ENCODE measurements around the gene MRPS5. TPM values are rescaled to one million over a fixed set of nuclear protein-coding genes. Genes with fewer than 3 reads are reported as not detected.
"Not testable (repeated sequence)": the region's sequence is repeated elsewhere in the genome, so short reads cannot be mapped to it uniquely, and the experiment has no call there.

The MRPS5 gene
- total RNA-seq, 2 experiments from 2014 or later: 93.0 to 96.1 TPM

- ChIA-PET CTCF (interaction anchor here (0.7 kb wide), 1 partner anchor 21 kb away, joined by 3 read pairs; no protein-coding TSS in a partner anchor), POLR2A (interaction anchor here (0.6 kb wide), 2 partner anchors 59 to 75 kb away, joined by 3 read pairs; no protein-coding TSS in a partner anchor)
- peaks cover 21% of the 10 kb centered on the region for H3K4me1 Mint-ChIP-seq (ENCODE audit: low read depth)
Observed at GRCh38 chr2:95099910-95100309, 21.7 kb downstream of the MRPS5 start.

GRCh38 chr2:95098273-95098672 lies 23.3 kb downstream of the MRPS5 start:
- H3K9me3 Mint-ChIP-seq; CTCF ChIA-PET; POLR2A ChIA-PET; H3K27ac Mint-ChIP-seq; H3K4me3 Mint-ChIP-seq; intact Hi-C loops (cut with micrococcal nuclease); DNase-seq; ATAC-seq; H3K27me3 Mint-ChIP-seq: not testable (repeated sequence)
- Mint-ChIP-seq H3K36me3 (ENCODE audit: low read depth) (peaks cover 77% of the 10 kb centered on the region), H3K4me1 (ENCODE audit: low read depth) (peaks cover 30% of the 10 kb centered on the region)

More at GRCh38 chr2:95099910-95100309, 21.7 kb downstream of the MRPS5 start:
- DNase-seq (no peak), ATAC-seq (no peak)
- no peaks in the 10 kb centered on the region for H3K9me3 Mint-ChIP-seq
- intact Hi-C loops (cut with micrococcal nuclease): no loop called here
- H3K4me3 Mint-ChIP-seq: no peak overlapping the region
- no peaks in the 10 kb centered on the region for H3K27me3 Mint-ChIP-seq
- peak overlapping the region; percentile 42 for H3K27ac Mint-ChIP-seq
- H3K36me3 Mint-ChIP-seq (ENCODE audit: low read depth): peaks cover 69% of the 10 kb centered on the region
- TF ChIP-seq CTCF (IDR thresholded peaks at IDR 0.05): no peak

GRCh38 chr2:95091885-95092555 lies 29.6 kb downstream of the MRPS5 start:
- CTCF ChIA-PET: interaction anchor here (1.0 to 3.9 kb wide), 3 partner anchors 13 to 70 kb away, joined by 3 to 18 read pairs (median 12); no protein-coding TSS in a partner anchor
- Mint-ChIP-seq H3K27me3 (no peaks in the 10 kb centered on the region), H3K4me1 (ENCODE audit: low read depth) (peaks cover 27% of the 10 kb centered on the region), H3K27ac (no peak overlapping the region), H3K36me3 (ENCODE audit: low read depth) (peaks cover 56% of the 10 kb centered on the region), H3K4me3 (no peak overlapping the region), H3K9me3 (no peaks in the 10 kb centered on the region)
- POLR2A ChIA-PET: interaction anchor here (0.8 kb wide), 1 partner anchor 9 kb away, joined by 5 read pairs; no protein-coding TSS in a partner anchor
- ATAC-seq: no peak
- DNase-seq: no peak
- intact Hi-C loops (cut with micrococcal nuclease): no loop called here
- TF ChIP-seq CTCF (IDR thresholded peaks at IDR 0.05): no peak

- DNase-seq: no peak
Observed at GRCh38 chr2:95087379-95087778, 34.2 kb downstream of the MRPS5 start.

GRCh38 chr2:95086017-95086416 lies 35.6 kb downstream of the MRPS5 start:
- intact Hi-C loops (cut with micrococcal nuclease): no loop called here

More at GRCh38 chr2:95087379-95087778, 34.2 kb downstream of the MRPS5 start:
- peaks cover 37% of the 10 kb centered on the region for H3K36me3 Mint-ChIP-seq (ENCODE audit: low read depth)
- no peaks in the 10 kb centered on the region for H3K4me1 Mint-ChIP-seq (ENCODE audit: low read depth)
- H3K27me3 Mint-ChIP-seq: no peaks in the 10 kb centered on the region
- intact Hi-C loops (cut with micrococcal nuclease): no loop called here
- ChIA-PET CTCF (interaction anchor here (1.3 kb wide), 1 partner anchor 65 kb away, joined by 4 read pairs; no protein-coding TSS in a partner anchor), POLR2A (interaction anchor here (0.6 kb wide), 1 partner anchor 440 kb away, joined by 3 read pairs; no protein-coding TSS in a partner anchor)
- no peak overlapping the region for H3K4me3 Mint-ChIP-seq
- no peak for TF ChIP-seq CTCF (IDR thresholded peaks at IDR 0.05)
- H3K27ac Mint-ChIP-seq: no peak overlapping the region
- ATAC-seq: no peak
- no peaks in the 10 kb centered on the region for H3K9me3 Mint-ChIP-seq

More at GRCh38 chr2:95086017-95086416, 35.6 kb downstream of the MRPS5 start:
- Mint-ChIP-seq H3K27me3 (no peaks in the 10 kb centered on the region), H3K27ac (no peak overlapping the region), H3K9me3 (no peaks in the 10 kb centered on the region), H3K36me3 (ENCODE audit: low read depth) (peaks cover 27% of the 10 kb centered on the region), H3K4me1 (ENCODE audit: low read depth) (no peaks in the 10 kb centered on the region), H3K4me3 (no peak overlapping the region)
- no peak for ATAC-seq
- no peak for TF ChIP-seq CTCF (IDR thresholded peaks at IDR 0.05)
- CTCF ChIA-PET: no interaction called here
- no peak for DNase-seq
- POLR2A ChIA-PET: no interaction called here

Measured in activated CD8-positive, alpha-beta T cell treated with anti-CD3 and anti-CD28 coated beads for 36 hours (primary cell).